HepG2 (cell line): ENCODE data around the gene SAA2.

Experiments
- KLF16 ChIP-seq, 2 experiments: sonication (generic) in 1 of 2; formaldehyde crosslinking in 1 of 2; IDR thresholded peaks; 2 replicates each; pipeline versions ENCODE4 v1.6.1 to v1.8.0; 2016 to 2023; ENCODE audit warnings: missing genetic modification reagents in 2 of 2, missing compliant biosample characterization in 1 of 2
- U2AF2 ChIP-seq: fragments of 200-400 bp; formaldehyde crosslinking; IDR thresholded peaks from 2 replicates; pipeline ENCODE4 v1.6.1; 2017; ENCODE audit warnings: low read depth, mild to moderate bottlenecking, low read length
- TF ChIP-seq, protein P1 (sequence below): sonication (generic); formaldehyde crosslinking; IDR thresholded peaks from 2 replicates; pipeline ENCODE4 v1.5.0; 2020; ENCODE audit warnings: mild to moderate bottlenecking, missing genetic modification reagents, moderate library complexity

GRCh38 chr11:18265949-18266348, 17.5 kb upstream of the SAA2 start, which contains the start of gene SAA1:
- TF ChIP-seq KLF16 (CRISPR knock-in tag; IDR thresholded peaks at IDR 0.05) (no peak), U2AF2 (no peak)
- TF ChIP-seq, protein P1, sequence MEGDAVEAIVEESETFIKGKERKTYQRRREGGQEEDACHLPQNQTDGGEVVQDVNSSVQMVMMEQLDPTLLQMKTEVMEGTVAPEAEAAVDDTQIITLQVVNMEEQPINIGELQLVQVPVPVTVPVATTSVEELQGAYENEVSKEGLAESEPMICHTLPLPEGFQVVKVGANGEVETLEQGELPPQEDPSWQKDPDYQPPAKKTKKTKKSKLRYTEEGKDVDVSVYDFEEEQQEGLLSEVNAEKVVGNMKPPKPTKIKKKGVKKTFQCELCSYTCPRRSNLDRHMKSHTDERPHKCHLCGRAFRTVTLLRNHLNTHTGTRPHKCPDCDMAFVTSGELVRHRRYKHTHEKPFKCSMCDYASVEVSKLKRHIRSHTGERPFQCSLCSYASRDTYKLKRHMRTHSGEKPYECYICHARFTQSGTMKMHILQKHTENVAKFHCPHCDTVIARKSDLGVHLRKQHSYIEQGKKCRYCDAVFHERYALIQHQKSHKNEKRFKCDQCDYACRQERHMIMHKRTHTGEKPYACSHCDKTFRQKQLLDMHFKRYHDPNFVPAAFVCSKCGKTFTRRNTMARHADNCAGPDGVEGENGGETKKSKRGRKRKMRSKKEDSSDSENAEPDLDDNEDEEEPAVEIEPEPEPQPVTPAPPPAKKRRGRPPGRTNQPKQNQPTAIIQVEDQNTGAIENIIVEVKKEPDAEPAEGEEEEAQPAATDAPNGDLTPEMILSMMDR = no peak
